ENCODE data around the gene ABHD16A. TPM values are rescaled to one million over a fixed set of nuclear protein-coding genes. Genes with fewer than 3 reads are reported as not detected.

ABHD16A gene
- 40.1 TPM for polyA plus RNA-seq

GRCh38 chr6:31702819-31703716 is at the start of gene ABHD16A:
Gene ABHD16A (minus strand): TSS chr6:31703324. CDS start chr6:31703281, 43 bp downstream.
- Mint-ChIP-seq H3K36me3 (no peaks in the 10 kb centered on the region), H3K27ac (peak within 1 kb of the TSS; percentile 81 to 98 (median 98)), H3K4me1 (peaks cover 5 to 22% (median 13%) of the 10 kb centered on the region in 3 donors), H3K4me3 (peak within 1 kb of the TSS; percentile 82 to 99 (median 98)), H3K27me3 (no peaks in the 10 kb centered on the region), H3K9me3 (no peaks in the 10 kb centered on the region)

GRCh38 chr6:31752739-31753319 is 49.7 kb upstream of the ABHD16A start:
- Mint-ChIP-seq H3K4me1 (peaks cover 0 to under 1% (median 0%) of the 10 kb centered on the region in 3 donors), H3K27ac (no peak overlapping the region)

DNA sequence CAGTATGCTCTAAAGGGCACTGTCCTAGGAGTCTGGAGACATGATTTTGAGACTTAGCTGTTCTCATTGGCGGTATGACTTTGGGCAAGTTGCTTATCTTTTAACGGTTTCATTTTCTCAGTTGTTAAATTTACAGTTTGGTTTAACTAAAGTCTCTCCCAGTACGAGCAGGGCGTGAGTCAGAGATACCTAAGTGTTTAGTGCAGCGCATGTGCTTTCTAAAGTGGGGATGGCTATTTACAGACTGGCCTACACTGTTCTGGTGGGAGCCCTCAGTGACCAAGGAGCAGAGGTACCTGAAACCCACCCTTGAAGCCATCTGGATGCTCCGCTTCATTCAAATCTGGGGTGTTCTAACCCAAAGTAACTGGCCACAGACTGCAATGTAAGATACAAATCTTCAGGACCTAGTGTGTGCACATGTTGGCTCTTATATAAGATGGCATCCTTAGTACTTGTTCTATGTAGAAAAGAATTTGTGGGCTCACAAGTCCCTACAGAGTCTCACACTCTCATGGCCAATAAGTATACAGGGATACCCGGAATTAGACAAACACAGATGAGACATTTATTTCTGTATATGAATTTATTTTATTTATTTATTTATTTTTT is 47.4 kb upstream of the ABHD16A start:
- H3K4me3 Mint-ChIP-seq, result no peak overlapping the region

More at GRCh38 chr6:31752739-31753319, 49.7 kb upstream of the ABHD16A start:
- Mint-ChIP-seq H3K9me3 (no peaks in the 10 kb centered on the region), H3K36me3 (peaks cover 4% of the 10 kb centered on the region), H3K27me3 (no peaks in the 10 kb centered on the region), H3K4me3 (no peak overlapping the region)

DNA sequence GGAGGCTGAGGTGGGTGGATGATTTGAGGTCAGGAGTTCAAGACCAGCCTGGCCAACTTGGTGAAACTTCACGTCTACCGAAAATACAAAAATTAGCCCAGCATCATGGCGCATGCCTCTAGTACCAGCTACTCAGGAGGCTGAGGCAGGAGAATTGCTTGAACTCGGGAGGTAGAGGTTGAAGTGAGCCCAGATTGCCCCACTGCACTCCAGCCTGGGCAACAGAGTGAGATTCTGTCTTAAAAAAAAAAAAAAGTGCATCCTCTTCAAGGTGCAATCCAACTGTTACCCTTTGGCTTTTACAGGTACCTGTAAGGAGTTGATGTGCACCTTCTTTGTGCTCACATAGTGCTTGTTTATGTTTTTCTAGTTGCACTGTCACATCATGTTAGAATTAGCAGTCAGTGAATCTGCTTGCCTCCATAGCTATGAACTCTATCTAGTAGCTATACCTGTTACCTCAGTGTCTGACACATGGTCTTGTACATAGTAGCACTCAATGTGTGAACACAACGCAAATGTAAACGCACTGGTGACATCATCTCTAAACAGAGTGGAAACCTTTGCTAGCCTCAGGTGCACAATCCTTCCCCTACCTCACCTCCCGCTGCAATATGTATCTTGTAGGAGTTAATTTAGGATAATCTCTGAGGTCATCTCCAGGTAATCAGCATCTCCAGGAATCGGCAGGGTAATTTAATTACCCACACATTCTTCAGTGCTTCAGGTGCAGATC is 46.3 kb upstream of the ABHD16A start:
- Mint-ChIP-seq H3K27ac (no peak overlapping the region), H3K27me3 (no peaks in the 10 kb centered on the region), H3K4me1 (no peaks in the 10 kb centered on the region), H3K4me3 (no peak overlapping the region), H3K9me3 (no peaks in the 10 kb centered on the region), H3K36me3 (peaks cover 2% of the 10 kb centered on the region)

More for the DNA sequence above, 47.4 kb upstream of the ABHD16A start:
- no peaks in the 10 kb centered on the region for H3K4me1 Mint-ChIP-seq
- H3K36me3 Mint-ChIP-seq, result peaks cover 2% of the 10 kb centered on the region
- no peaks in the 10 kb centered on the region for H3K9me3 Mint-ChIP-seq
- no peak overlapping the region for H3K27ac Mint-ChIP-seq
- no peaks in the 10 kb centered on the region for H3K27me3 Mint-ChIP-seq

GRCh38 chr6:31744422-31744821 is 41.3 kb upstream of the ABHD16A start:
- Mint-ChIP-seq H3K36me3 (no peaks in the 10 kb centered on the region), H3K27ac (peak overlapping the region in 1 of 3 donors; percentile 79), H3K4me1 (peaks cover 6 to 10% (median 8%) of the 10 kb centered on the region in 3 donors), H3K27me3 (no peaks in the 10 kb centered on the region), H3K9me3 (no peaks in the 10 kb centered on the region), H3K4me3 (peak overlapping the region in 1 of 4 donors; percentile 52)

DNA sequence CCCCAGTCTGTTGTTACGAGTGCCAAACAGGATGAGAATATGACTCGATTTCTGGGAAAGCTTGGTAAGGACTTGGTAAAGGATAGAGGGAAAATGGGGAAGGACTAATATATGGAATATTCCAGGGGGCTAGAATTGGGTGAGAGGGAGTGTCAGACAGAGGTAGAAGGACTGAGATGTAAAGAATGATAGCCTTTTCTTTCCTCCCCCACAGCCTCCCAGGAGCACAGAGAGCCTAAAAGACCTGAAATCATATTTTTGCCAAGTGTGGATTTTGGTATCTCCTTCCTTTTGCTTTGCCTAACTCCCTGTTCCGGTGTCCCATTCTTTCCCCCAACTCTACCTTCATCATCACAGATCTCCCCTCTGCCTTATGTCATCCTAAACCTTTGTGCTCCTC is 39.8 kb upstream of the ABHD16A start:
- Mint-ChIP-seq H3K4me1 (peaks cover 19 to 26% (median 23%) of the 10 kb centered on the region in 3 donors), H3K27ac (peak overlapping the region in 1 of 3 donors; percentile 56), H3K9me3 (no peaks in the 10 kb centered on the region), H3K36me3 (no peaks in the 10 kb centered on the region), H3K27me3 (no peaks in the 10 kb centered on the region), H3K4me3 (peak overlapping the region in 3 of 4 donors; percentile 25 to 30 (median 25))

- H3K27me3 Mint-ChIP-seq, result no peaks in the 10 kb centered on the region
- H3K36me3 Mint-ChIP-seq, result no peaks in the 10 kb centered on the region
- no peaks in the 10 kb centered on the region for H3K9me3 Mint-ChIP-seq
- H3K4me3 Mint-ChIP-seq, result peak overlapping the region in 2 of 4 donors; percentile 67 to 71
- H3K27ac Mint-ChIP-seq, result no peak overlapping the region
- H3K4me1 Mint-ChIP-seq, result peaks cover 29 to 37% (median 31%) of the 10 kb centered on the region in 3 donors
These were observed 38.7 kb upstream of the ABHD16A start for GRCh38 chr6:31741815-31742214.

DNA sequence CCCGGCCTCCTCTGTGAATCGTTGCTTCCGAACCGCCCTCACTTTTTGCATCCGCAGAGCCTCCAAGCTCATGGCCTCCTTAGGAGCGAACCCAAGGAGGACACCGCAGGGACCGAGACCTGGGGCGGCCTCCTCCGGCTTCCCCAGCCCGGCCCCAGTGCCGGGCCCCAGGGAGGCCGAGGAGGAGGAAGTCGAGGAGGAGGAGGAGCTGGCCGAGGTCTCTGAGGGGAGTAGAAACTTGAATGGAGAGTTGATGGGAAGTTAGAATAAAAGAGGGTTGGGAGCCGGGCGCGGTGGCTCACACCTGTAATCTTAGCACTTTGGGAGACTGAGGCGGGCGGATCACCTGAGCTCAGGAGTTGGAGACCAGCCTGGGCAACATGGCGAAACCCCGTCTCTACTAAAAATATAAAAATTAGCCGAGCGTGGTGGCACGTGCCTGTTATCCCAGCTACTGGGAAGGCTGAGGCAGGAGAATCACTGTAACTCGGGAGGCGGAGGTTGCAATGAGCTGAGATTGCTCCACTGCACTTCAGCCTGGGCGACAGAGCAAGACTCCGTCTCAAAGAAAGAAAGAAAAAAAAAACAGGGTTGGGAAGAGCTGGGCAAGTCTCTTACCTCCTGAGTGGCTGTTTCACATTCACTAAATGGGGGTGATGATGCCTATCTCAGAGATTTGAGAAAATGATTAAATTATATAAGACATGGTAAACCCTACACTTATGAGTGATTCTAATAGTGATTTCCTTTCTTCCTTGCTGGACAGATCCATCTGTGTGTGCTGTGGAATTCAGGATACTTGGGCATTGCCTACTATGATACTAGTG is 37.5 kb upstream of the ABHD16A start:
- Mint-ChIP-seq H3K4me3 (peak overlapping the region; percentile 93 to 98 (median 95)), H3K9me3 (no peaks in the 10 kb centered on the region), H3K27ac (peak overlapping the region; percentile 52 to 96 (median 93)), H3K27me3 (no peaks in the 10 kb centered on the region), H3K4me1 (peaks cover 32 to 39% (median 34%) of the 10 kb centered on the region in 3 donors), H3K36me3 (no peaks in the 10 kb centered on the region)

DNA sequence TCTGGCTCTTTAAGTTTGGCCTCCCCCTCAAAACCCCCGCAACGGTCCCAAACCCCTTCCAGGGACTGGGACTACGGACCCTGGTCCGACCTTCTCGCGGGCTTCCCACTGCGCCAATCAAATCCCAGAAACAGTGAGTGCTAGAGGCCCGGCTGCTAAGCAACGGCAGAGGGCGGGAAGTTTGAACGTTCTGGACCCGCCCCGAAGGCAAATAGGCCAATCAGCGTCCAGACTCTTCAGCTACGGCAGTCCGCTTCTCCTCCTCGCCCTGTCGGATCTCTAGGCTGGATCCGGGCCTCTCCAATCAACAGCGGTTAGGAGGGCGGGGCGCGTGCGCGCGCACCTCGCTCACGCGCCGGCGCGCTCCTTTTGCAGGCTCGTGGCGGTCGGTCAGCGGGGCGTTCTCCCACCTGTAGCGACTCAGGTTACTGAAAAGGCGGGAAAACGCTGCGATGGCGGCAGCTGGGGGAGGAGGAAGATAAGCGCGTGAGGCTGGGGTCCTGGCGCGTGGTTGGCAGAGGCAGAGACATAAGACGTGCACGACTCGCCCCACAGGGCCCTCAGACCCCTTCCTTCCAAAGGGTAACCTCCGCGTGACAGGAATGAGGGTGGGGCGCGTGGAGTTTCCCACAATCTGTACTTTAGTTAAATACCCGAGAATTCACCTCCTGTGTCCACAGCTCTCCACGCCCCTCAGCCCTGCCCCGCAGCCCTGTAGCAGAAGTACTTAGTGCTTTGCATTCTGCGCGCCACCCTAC is 36.7 kb upstream of the ABHD16A start, which contains the start of gene MSH5:
Gene MSH5, plus strand, starts transcription at position 367 of the 758 bp plus-strand sequence. CDS start 462 bp downstream, outside the sequence.
- H3K27me3 Mint-ChIP-seq, result no peaks in the 10 kb centered on the region

DNA sequence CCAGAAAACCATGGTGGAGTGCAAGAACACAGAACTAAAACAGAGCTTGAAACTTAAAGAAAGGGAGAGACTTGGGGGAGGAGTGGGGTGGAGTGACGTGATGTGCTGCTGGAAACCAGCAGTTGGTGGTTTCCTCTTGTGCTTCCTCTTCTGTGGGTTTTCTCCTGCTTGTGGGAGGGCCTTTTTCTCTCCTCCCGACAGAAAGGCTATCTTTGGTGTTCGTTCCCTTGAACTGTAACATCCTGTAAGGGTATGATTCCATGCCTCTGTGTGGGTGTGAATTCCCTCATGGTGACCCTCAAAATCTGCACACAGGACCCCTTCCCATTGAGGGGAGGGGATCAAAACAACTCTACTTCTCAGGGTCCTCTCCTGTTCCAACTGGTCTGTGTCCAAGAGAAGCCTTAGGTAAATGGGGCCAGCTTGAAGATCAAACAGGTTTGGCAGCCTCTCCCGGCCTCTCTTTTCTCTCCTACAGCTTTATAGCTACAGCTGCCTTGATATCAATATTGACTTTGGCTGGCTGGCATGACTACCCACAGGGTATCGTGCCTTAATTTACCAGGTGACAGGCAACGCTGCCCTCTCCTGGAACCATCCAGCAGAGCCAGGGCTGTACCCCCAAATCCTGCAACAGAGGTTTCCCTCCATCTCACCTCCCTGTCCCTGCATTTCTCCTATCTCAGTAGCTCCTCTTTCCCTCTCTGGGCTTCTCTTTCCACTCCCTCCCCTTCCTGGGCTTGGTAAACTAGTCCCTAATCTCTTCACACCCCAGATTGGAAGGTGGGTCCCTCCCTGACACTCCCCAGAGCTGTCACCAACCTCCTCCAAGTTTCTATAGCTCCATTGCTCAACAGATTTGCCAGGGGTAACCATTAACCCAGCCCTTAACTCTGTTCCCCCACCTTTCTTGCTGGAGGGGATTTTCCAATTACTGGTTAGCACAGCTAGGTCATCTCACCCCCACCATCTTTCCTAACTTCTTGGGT is 35.2 kb upstream of the ABHD16A start:
- H3K9me3 Mint-ChIP-seq, result no peaks in the 10 kb centered on the region
- no peaks in the 10 kb centered on the region for H3K36me3 Mint-ChIP-seq
- H3K27me3 Mint-ChIP-seq, result no peaks in the 10 kb centered on the region
- H3K4me1 Mint-ChIP-seq, result peaks cover 32 to 48% (median 43%) of the 10 kb centered on the region in 3 donors
- H3K4me3 Mint-ChIP-seq, result peak overlapping the region; percentile 93 to 99 (median 98)
- peak overlapping the region; percentile 52 to 95 (median 93) for H3K27ac Mint-ChIP-seq

More for the DNA sequence above, 36.7 kb upstream of the ABHD16A start, which contains the start of gene MSH5:
- H3K27ac Mint-ChIP-seq, result peak within 1 kb of the TSS; percentile 52 to 96 (median 93)
- H3K9me3 Mint-ChIP-seq, result no peaks in the 10 kb centered on the region
- peak within 1 kb of the TSS; percentile 93 to 99 (median 96) for H3K4me3 Mint-ChIP-seq
- H3K36me3 Mint-ChIP-seq, result no peaks in the 10 kb centered on the region
- H3K4me1 Mint-ChIP-seq, result peaks cover 32 to 39% (median 34%) of the 10 kb centered on the region in 3 donors

DNA sequence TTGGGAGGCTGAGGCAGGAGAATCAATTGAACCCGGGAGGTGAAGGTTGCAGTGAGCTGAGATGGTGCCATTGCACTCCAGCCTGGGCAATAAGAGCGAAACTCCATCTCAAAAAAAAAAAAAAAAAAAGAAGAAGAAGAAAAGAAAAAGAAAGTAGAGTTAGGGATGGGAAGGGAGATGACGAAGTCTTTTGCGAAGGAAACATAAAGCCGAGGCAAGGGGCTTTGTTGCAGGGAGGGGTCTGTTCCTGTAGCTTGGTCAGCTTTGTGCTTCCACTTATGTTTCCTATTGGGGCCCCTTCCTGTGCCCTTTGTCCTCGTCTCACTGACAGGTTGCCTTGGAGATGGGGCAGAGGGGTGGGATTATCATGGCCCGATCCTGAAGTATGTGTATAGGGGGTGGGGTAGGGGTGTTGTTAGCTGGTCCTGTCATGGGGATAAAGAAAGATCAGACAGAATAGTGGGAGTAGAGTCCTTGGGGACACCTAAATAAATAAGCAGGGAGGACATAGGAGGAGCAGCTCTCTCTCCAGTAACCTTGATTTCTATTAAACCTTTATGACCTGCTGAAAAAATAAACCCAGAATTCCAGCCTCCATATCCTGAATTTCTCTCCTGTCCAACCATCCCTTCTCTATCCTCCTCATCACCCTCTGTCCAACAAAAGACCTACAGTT is 34.3 kb upstream of the ABHD16A start:
- H3K27ac Mint-ChIP-seq, result peak overlapping the region; percentile 52 to 95 (median 93)
- H3K4me3 Mint-ChIP-seq, result peak overlapping the region; percentile 93 to 99 (median 98)
- no peaks in the 10 kb centered on the region for H3K9me3 Mint-ChIP-seq
- no peaks in the 10 kb centered on the region for H3K27me3 Mint-ChIP-seq
- peaks cover 3% of the 10 kb centered on the region for H3K36me3 Mint-ChIP-seq
- H3K4me1 Mint-ChIP-seq, result peaks cover 32 to 46% (median 46%) of the 10 kb centered on the region in 3 donors
